Cortex of kidney (tissue), 1 donor: ENCODE measurements around the gene FDX1.

Experiments
- DNase-seq: peaks from one replicate; lab custom pipeline; 2025; lab: John Stamatoyannopoulos, UW

FDX1 gene

DNA sequence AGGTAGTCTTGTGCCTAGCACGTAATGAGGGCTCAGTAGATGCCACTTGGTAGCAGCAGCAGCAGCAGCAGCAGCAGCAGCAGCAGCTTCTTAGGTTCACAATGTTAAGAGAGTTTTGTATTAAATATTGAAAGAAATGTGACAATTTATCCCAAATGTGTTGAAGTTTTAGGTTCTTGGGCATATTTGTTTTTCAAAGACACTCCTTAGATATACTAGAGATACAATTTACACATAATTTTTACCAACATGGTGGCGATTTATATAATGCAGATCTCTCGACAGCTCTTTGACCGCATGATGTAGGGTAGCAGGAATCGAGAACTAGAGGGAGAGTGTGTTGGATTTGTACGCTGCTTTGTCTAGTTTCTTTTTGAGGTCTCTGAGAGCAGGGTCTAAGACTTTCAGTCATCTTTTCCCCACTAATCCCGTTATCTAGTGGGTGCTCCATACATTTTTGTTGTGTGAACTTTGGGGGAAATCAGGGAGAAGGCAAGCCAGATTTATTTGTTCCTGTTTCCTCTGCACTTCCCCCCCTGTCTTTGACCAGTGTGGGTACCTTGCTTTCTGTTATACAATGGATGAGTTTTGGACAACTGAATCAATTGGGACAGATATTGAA, 1.4 kb downstream of the FDX1 start:
- no peak for DNase-seq

DNA sequence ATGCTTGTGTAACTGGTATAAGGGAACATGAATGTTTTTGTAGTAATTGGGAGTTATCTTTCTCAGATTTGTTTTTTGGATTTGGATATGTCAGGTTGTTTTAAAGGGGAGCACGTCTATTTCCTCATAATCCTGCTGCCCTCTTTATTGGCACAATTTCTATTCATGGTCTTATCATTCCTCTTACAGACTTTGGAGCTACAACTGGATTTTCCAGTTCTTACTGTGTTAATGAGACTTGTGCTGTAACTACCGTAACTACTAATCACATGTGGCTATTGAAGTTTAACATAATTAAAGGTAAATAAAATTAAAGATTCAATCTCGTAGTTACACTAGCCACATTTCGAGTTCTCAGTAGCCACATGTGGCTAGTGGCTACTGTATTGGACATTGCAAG, 1.9 kb downstream of the FDX1 start:
- DNase-seq, result no peak

DNA sequence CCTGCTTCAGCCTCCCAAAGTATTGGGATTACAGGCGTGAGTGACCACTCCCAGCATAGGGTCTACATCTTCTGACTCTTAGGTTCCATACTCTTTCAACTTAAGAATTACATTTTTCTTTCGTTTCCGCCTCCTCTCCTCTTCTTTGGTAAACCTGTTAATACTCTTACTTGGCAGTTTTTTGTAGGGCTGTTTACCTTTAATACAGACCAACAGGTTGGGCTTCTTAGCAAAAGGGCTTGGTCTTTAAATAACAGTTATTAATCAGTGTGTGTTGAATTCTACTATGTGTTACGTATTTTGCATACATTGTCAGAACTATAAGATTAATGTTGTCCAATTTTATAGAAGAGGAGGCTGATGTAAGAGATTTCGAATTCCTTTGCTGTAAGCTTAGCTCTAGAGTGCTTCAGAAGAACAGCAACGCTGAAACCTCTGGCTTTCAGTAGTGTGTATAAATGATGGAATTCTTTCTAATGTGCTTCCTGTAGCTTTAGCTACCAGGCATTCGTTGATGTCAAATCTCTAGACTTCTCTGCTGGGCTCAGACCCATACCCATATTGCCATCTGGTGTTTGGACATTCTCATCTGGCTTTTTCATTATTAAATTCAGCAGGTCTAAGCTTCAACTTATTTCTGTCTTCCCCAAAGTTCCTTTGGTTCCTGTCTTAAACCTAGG, 3.1 kb downstream of the FDX1 start:
- no peak for DNase-seq

DNA sequence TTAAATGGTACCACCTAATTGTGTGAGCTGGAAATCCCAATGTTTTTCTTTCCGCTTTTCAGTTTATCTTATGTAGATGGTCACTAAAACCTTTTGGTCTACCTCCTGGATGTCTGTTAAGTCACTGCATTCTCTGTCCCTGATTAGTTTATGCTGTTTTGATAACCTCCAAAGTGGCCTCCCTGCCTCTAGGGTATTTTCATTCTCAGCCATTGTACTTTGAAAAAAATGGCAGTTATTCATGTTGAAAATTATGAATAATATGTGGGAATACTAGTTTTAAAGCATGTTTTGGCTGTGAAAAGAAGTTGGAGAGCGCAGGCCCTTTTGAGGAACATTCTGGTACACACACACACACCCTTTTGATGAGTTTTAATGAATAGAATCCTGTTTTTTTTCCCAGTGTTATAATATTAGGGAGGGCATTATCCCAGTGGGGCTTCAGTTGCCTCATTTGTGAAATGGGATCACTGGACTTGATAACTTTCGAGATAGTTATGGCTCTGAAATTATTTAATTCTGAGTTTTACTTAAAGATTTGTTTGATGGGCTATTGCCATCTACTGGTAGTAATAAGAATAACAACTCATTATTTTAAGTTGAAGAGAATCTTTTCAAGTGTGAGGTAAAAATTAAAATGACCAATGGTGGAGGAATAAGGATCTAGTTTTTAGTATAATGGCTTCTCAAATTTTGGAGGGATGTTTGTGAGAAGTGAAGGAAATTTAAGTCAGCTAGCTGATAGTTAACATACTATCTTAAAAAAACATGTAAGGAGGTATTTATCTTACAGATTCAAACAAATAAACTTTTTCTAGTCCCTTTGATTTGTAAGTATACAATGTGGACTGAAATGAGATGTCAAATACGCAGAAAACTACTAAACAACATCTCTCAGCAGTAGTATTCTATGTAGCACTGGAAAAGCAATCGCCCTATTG, 3.9 kb downstream of the FDX1 start:
- DNase-seq, result no peak

DNA sequence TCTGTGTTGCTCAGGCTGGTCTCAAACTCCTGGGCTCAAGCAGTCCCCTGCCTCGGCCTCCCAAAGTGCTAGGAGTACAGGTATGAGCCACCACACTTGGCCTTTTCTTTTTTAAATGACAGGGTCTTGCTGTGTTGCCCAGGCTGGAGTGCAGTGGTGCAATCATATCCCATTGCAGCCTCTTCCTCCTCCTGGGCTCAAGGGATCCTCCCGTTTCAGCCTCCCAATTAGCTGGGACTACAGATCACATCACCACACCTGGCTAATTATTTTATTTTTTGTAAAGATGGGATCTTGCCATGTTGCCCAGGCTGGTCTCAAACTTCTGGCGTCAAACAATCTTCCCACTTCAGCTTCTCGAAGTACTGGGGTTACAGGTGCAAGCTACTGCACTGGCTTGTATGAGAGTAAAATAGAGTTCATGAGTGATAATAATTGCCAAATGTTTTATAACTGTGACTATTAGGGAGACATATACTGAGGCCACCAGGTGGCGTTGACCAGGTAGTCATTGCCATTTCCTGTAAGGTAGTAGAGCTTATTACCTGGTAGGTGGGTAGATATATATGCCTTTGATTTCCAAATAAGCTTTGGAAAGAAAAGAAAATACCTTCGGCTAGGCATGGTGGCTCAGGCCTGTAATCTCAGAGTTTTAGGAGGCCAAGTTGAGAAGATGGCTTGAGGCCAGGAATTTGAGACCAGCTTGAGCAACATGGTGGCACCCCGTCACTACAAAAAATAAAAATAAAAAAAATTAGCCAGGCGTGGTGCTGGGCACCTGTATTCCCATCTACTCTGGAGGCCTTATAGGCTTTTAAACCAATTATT, 5.4 kb downstream of the FDX1 start:
- DNase-seq, result no peak

DNA sequence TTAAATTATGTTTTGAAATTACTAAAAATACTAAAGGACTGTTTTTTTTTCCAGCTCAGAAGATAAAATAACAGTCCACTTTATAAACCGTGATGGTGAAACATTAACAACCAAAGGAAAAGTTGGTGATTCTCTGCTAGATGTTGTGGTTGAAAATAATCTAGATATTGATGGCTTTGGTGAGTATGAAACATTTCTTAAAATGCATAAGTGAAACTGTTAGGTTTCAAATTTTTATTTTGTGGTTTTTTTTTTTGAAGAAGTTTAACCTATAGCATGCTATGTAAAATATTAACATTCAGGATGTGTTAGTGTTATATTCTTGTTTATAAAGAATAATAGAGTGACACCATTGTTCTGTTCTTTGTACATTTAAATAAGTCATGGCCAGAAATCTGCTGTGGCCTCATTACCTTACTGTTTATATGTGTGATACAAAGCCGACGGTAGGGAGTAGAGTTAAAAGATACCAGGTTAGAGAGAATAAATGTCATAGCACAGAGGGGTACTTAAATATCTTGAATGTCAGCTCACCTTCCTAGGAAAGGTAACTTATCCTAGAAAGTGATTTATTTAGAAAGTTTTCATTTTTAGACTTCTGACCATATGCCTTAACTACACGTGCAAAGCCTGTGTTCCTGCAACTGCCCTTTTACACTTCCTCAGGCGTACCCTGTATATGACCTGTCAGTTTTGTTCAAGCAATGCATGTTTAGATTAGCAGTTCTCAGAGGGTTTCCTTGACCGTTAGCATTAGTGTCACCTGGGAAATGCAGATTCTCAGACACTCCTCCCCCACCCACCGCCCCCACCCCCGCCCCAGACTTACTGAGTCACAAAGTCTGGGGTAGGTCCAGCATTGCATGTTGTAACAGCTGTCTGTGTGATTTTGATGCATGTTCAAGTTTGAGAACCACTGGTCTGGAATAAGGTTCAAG, 6.3 kb downstream of the FDX1 start:
- DNase-seq, result no peak

DNA sequence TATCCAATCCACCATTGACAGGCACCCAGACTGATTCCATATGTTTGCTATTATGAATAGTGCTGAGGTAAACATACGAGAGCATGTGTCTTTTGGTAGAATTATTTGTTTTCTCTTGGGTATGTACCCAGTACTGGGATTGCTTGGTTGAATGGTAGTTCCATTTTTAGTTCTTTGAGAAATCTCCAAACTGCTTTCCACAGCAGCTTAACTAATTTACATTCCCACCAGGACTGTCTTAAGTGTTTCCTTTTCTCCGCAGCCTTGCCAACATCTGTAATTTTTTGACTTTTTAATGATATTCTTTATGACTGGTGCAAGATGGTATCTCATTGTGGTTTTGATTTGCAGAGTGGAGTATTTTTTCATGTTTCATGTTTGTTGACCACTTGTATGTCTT, 8.3 kb downstream of the FDX1 start:
- DNase-seq, result no peak

DNA sequence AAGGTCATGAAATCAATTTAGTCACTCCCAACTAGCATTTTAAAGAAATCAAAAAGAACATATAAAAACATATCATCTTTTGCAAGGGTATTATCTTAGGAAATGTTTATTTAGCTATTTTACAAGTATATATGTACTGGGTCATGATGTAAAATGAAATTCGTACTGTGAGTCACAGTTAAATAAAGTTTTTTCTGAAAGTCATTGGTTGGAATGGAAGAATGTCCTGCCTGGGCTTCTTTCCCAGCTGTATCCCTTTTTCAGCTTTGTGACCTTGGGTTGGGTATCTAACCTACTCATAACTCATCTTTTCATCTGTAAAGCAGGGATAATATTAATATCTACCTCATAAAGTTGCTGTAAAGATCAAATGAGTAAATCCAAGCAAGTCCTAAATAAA, 15.7 kb downstream of the FDX1 start:
- DNase-seq, result no peak

DNA sequence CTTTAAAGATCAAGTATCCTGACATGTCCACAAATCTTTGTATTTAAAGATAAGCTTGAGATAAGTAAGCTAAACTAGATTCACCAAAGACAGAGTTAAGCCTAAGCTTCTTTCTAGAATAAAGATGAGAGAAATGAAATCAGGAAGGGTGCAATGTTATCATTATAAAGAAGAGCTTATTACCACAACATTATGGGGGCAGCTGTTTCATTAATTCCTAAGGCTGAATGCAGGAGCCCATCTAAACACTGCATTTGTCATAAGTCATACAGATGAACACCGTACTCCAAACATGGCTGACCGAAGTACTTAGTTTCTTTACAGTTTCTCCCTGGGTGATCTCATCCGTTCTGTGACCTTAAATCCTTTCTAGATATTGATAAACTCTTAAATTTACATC, 16.3 kb downstream of the FDX1 start:
- DNase-seq, result no peak

DNA sequence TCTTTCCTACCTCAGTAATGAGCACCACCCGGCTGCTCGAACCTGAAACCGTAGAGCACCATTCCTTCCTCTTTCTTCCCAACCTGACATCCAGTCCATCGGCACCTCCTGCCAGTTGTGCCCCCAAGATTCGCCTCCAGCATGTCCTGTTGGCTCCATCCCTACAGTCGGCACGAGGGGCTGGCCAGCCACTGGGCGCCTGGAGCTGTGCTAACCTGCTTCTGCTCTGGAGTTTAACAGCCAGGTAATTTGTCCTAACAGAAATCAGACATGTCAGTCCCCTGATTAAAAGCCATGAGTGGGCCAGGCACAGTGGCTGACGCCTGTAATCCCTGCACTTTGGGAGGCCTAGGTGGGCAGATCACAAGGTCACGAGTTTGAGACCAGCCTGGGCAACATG, 16.8 kb downstream of the FDX1 start:
- no peak for DNase-seq

DNA sequence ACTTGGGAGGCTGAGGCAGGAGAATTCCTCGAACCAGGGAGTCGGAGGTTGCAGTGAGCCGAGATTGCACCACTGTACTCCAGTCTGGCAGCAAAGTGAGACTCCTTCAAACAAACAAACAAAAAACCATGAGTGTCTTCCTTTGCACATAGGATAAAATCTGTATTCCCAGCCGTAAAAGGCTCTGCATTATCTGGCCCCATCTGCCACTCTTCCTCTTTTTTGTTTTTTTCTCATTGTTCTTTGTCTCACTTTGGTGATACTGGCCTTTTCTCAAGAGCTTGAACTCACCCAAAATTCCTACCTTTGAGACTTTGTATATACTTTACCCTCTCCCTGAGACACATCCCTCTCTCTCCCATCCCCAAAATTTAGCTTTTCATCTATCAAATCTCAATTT, 17.6 kb downstream of the FDX1 start:
- DNase-seq, result no peak

DNA sequence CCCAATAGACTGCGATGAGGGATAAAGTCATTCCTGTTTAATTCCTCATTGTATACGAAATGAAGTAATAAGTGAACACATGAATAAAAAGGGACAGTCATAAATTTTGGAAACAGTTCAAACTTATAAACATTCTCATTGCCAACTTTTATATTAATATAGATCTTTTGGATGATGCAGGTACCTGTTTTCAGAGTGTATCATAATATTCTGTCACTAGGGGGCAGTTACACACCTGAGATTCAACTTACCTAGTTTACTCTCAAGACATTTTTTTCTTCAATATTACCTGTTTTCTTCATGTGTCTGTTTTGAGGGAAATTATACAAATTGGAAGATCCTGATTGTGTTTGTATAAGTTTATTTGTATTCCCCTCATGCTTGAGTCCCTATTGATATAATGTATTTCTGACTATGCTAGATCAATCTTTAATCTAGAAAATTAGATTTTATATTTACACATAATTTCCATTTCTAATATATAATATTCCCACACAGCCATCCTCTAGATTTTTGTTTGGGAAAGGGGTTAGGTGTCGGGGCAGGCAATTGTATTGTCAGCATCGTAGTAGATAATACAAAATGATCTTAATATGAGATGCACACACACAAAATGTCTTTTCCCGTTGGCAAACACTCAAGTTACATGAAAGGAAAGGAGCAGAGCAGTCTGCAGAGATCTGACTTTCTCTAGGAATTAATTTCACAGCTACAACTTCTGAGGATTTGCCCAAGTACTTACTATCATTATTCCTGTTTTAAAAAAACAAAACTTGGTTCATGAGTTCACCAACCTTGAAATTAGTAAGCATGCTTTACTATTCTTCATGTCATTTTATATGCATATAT, 18.4 kb downstream of the FDX1 start:
- DNase-seq, result no peak

DNA sequence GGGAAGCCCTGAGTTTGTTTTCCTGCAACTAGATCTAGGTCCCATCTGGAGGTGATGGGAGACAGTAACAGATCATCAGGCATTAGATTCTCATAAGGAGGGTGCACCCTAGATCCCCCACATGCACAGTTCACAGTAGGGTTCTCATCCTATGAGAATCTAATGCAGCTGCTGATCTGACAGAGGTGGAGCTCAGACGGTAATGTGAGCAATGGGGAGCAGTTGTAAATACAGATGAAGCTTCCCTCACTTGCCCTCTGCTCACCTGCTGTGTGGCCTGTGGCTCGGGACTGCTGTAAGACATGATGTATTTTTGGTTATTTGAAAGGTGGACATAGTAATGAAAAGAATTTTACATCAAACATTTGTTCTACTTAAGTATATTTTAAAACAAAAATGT, 20.5 kb downstream of the FDX1 start:
- no peak for DNase-seq

DNA sequence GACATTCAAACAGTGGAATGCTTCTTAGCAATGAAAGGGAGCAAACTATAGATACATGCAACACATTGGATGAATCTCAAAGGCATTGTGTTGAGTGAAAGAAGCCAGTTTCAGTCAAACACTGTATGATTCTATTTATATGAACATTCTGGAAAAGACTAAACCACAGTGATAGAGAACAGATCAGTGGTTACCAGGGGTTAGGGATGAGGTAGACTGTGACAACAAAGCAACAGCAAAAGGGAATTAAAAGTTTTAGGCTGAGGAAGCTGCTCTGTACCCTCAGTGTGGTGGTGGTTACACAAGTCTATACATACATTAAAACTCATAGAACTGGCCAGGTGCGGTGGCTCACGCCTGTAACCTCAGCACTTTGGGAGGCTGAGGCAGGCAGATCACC, 23.0 kb downstream of the FDX1 start:
- no peak for DNase-seq

DNA sequence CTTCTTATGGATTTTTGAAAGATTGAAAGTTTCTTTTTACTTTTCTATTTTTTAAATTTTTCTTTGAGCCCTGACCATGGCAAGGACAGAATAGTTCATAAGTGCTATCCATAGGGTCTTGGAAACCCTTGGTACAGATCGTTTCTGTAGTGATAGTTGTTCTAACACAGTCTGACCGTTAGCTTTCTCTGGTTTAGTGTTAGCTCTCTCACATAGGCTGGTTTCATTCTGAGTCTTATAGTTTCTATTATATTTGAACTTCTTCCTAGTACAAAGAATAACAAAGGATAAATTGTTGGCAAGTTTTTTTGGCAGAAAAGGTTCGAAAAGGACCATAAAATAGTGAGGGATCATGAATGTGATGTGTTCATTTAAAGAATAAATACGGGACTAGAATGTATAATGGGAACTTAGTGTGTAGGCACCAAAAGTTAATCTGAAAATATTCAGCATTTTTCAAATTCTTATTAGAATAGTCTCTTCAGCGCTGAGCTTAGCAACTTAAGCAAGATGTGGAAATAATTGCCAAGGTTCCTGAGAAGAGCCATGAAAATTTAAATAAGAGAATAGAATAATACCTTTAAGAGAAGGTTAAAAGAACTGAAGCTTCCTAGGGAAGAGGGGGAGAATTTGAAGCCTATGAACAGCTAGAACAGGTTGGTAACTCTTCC, 24.1 kb downstream of the FDX1 start:
- DNase-seq, result no peak

DNA sequence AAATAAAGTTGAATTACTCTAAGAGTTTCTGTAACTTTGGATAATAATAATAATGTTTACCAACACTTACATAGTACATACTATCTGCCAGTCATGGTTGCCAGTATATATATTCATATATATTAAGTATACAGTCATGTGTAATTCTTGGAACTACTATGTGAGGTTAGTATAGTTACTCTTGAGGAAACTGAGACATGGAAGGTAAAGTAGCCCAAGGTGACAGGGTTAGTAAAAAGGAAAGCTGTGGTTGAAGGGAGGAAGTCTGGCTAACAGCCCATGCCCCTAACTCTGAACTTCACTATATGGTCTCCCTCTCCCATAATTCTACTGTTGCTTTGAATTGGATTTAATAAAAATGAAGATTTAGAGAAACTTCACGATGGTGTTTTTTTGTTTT, 24.9 kb downstream of the FDX1 start:
- no peak for DNase-seq

DNA sequence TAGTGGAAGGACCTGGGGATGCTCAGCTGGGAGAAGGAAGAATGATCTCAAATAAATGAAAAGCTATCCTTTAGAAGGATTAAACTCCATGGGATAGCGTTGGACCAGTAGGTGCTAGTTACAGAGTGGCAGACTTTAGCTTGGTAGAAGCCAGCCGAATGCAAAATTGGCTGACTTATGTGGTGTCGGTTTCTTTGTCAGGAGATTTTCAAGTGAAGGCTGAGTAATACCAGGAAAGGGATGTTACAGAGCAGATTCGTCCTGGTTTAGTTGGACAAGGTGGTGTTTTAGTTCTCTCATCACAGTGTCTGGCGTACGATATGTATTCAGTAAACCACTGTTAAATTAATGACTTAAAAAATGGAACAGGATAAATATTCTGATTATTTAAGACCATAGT, 26.0 kb downstream of the FDX1 start:
- no peak for DNase-seq

DNA sequence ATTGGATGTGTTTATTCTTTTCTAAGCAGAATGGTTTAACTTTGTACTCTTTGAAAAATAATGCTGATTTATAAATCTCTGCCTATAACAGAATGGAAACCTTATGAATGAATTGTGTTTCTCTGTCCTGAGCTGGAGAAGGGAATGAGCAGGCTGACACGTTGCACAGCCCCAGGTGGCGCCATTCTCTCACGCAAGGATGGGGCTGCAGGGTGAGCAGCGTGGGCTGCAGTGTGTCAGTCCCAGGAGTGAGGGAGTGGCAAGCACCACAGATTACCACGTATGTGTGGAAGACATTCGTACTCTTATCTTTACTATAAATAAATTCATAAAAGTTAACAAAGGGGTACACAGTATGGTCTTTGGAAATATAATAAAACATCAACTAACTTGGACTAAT, 33.4 kb downstream of the FDX1 start:
- no peak for DNase-seq

DNA sequence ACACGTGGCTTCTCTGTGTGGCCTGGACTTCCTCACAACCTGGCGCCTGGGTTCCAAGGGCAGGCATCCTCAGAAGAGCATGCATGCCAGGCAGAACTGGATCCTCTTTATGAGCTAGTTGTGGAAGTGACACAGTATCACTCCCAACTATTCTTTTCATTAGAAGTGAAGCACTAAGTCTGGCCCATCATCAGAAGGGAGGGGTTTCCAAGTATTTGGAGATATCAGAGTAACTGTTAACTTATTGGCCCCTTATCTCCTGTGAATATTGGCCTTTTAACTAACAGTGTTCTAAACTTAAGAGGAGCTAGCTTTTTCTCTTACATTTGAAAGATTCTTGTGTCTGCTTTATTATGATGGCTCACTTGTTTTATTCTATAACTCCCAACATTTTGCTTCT, 35.5 kb downstream of the FDX1 start:
- no peak for DNase-seq

DNA sequence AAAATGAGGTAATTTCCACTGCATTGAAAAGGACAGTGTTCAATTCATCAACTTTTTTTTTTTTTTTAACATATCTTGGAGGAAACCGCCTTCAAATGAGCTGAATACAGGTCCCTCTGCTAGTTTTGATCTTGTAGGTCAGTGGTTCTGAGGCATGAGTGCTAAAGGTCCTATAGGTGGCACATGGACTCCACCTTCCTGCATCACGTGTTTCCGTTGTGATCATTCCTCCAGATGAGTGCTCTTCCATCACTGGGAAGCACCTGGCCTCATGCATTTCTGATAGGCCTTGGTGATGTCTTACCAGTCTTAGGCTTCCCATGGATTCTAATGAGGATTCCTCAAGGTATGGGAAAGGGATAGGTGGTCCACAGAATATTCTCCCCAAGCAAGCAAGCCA, 37.8 kb downstream of the FDX1 start:
- DNase-seq, result no peak
